Neural cell (in vitro differentiated cells): Measurements from ENCODE around the gene LRRC45.

ENCODE experiments used
- CTCF ChIP-seq: fragments of 450-650 bp; IDR thresholded peaks from 2 replicates; pipeline ENCODE4 v1.5.1; 2014; ENCODE audit warnings: antibody characterized with exemption, mild to moderate bottlenecking, moderate library complexity; ENCODE audit not compliant: poor library complexity, severe bottlenecking
- EP300 ChIP-seq: fragments of 450-650 bp; conservative IDR thresholded peaks from 2 replicates; pipeline ENCODE4 v1.6.1; 2014; ENCODE audit warnings: antibody characterized with exemption, mild to moderate bottlenecking, moderate library complexity; ENCODE audit not compliant: poor library complexity, severe bottlenecking
- EZH2 ChIP-seq: fragments of 200-600, 300-800 bp; shearing (Covaris generic), sonication (generic); IDR thresholded peaks from 2 replicates; pipeline ENCODE4 v1.6.1; 2014; ENCODE audit warnings: antibody characterized with exemption, low read length, borderline replicate concordance, mild to moderate bottlenecking; ENCODE audit not compliant: insufficient read depth, poor library complexity, severe bottlenecking
- MXI1 ChIP-seq: fragments of 450-650 bp; conservative IDR thresholded peaks from 2 replicates; pipeline ENCODE4 v1.6.1; 2014; ENCODE audit warnings: antibody characterized with exemption, mild to moderate bottlenecking; ENCODE audit not compliant: poor library complexity, severe bottlenecking
- REST ChIP-seq: IDR thresholded peaks from 2 replicates; pipeline ENCODE4 v1.6.1; 2012; ENCODE audit warnings: borderline replicate concordance
- SMC3 ChIP-seq: fragments of 450-650 bp; conservative IDR thresholded peaks from 2 replicates; pipeline ENCODE4 v1.6.1; 2014; ENCODE audit warnings: antibody characterized with exemption, mild to moderate bottlenecking, moderate library complexity; ENCODE audit not compliant: poor library complexity
- TAF1 ChIP-seq: IDR thresholded peaks from 2 replicates; pipeline ENCODE4 v1.6.1; 2012; ENCODE audit warnings: low read depth

- TF ChIP-seq CTCF (no peak), EZH2 (no peak), SMC3 (no peak), REST (no peak), EP300 (no peak), TAF1 (no peak), MXI1 (no peak)
Measured at GRCh38 chr17:82050152-82050760, 27.2 kb downstream of the LRRC45 start.
